HEK293 (cell line): ENCODE data around the gene ART5.

Experiments
- CTCF ChIA-PET: fragments of 350-600 bp; formaldehyde crosslinking; extraction: SDS; loops from one replicate; lab custom pipeline; 2021; ENCODE audit warnings: antibody characterized with exemption; lab: Yijun Ruan, JAX
- POLR2A ChIA-PET: fragments of 300-600 bp; formaldehyde crosslinking; extraction: SDS; loops from one replicate; lab custom pipeline; 2020; ENCODE audit warnings: antibody characterized with exemption, inconsistent platforms; lab: Yijun Ruan, JAX
- H3K27ac ChIP-seq: fragments of 200-500 bp; sonication (Bioruptor generic); 2 replicates; pipeline ENCODE4 v1.5.1; 2014; ENCODE audit warnings: low read depth, low read length, control low read depth, inconsistent platforms; ENCODE audit errors: extremely low read depth
- H3K36me3 ChIP-seq, 2 experiments: fragments of 200-500 bp in 1 of 2; sonication (Bioruptor generic) in 1 of 2; 1 replicate in 1 of 2; 2 replicates in 1 of 2; pipeline ENCODE4 v1.5.1; 2014 to 2017; ENCODE audit warnings: inconsistent platforms in 2 of 2, low read length in 2 of 2; ENCODE audit not compliant: control insufficient read depth in 2 of 2, insufficient read depth in 1 of 2
- H3K4me1 ChIP-seq: fragments of 200-500 bp; sonication (Bioruptor generic); 2 replicates; pipeline ENCODE4 v1.5.1; 2014; ENCODE audit warnings: mild to moderate bottlenecking, low read length, inconsistent platforms; ENCODE audit not compliant: control insufficient read depth, insufficient read depth
- H3K4me3 ChIP-seq: 2 replicates; pipeline ENCODE4 v1.5.1; 2011; ENCODE audit warnings: low read depth, mild to moderate bottlenecking, control low read depth, low read length, moderate library complexity
- H3K9me3 ChIP-seq: fragments of 200-500 bp; sonication (Bioruptor generic); 2 replicates; pipeline ENCODE4 v1.5.1; 2014; ENCODE audit warnings: low read depth, low read length, inconsistent platforms; ENCODE audit not compliant: control insufficient read depth, insufficient read depth
- CTCF ChIP-seq: fragments of 450-650 bp; formaldehyde crosslinking; IDR thresholded peaks from 2 replicates; pipeline ENCODE4 v1.5.1; 2016; ENCODE audit warnings: missing biosample characterization, missing genetic modification characterization
- GLI4 ChIP-seq: fragments of 450-650 bp; formaldehyde crosslinking; IDR thresholded peaks from 2 replicates; pipeline ENCODE4 v1.5.1; 2016; ENCODE audit warnings: missing biosample characterization, missing genetic modification characterization
- HOXD13 ChIP-seq: sonication (generic); formaldehyde crosslinking; IDR thresholded peaks from 2 replicates; pipeline ENCODE4 v1.8.0; 2022; ENCODE audit warnings: missing genetic modification reagents, borderline replicate concordance
- KLF9 ChIP-seq: fragments of 450-650 bp; formaldehyde crosslinking; IDR thresholded peaks from 2 replicates; pipeline ENCODE4 v1.5.1; 2016; ENCODE audit warnings: missing biosample characterization, missing genetic modification characterization, low read depth
- MZF1 ChIP-seq: fragments of 450-650 bp; formaldehyde crosslinking; IDR thresholded peaks from 2 replicates; pipeline ENCODE4 v1.5.1; 2017; ENCODE audit warnings: missing biosample characterization, missing genetic modification characterization, borderline replicate concordance
- OVOL3 ChIP-seq: fragments of 450-650 bp; formaldehyde crosslinking; IDR thresholded peaks from 2 replicates; pipeline ENCODE4 v1.5.1; 2016; ENCODE audit warnings: missing biosample characterization, missing genetic modification characterization
- SCRT2 ChIP-seq: fragments of 450-650 bp; formaldehyde crosslinking; IDR thresholded peaks from 2 replicates; pipeline ENCODE4 v1.5.1; 2016; ENCODE audit warnings: missing biosample characterization, missing genetic modification characterization
- SETDB1 ChIP-seq: IDR thresholded peaks from one replicate; pipeline ENCODE4 v1.6.1; 2017; ENCODE audit warnings: mild to moderate bottlenecking, low read length, moderate library complexity, mixed read lengths; ENCODE audit not compliant: insufficient read length
- SP7 ChIP-seq: fragments of 450-650 bp; formaldehyde crosslinking; IDR thresholded peaks from 2 replicates; pipeline ENCODE4 v1.5.1; 2016; ENCODE audit warnings: missing biosample characterization, missing genetic modification characterization
- ZBTB21 ChIP-seq: fragments of 450-650 bp; formaldehyde crosslinking; IDR thresholded peaks from 2 replicates; pipeline ENCODE4 v1.5.1; 2017; ENCODE audit warnings: missing biosample characterization, missing genetic modification characterization
- ZBTB44 ChIP-seq: fragments of 450-650 bp; IDR thresholded peaks from 2 replicates; pipeline ENCODE4 v1.5.1; 2018; ENCODE audit warnings: missing biosample characterization, mild to moderate bottlenecking, missing genetic modification characterization
- ZNF10 ChIP-seq: fragments of 450-650 bp; formaldehyde crosslinking; IDR thresholded peaks from 2 replicates; pipeline ENCODE4 v1.5.1; 2017; ENCODE audit warnings: missing biosample characterization, missing genetic modification characterization
- ZNF114 ChIP-seq: fragments of 450-650 bp; formaldehyde crosslinking; IDR thresholded peaks from 2 replicates; pipeline ENCODE4 v1.5.0; 2017; ENCODE audit warnings: missing biosample characterization, missing genetic modification characterization
- ZNF223 ChIP-seq: fragments of 450-650 bp; formaldehyde crosslinking; IDR thresholded peaks from 2 replicates; pipeline ENCODE4 v1.5.1; 2016; ENCODE audit warnings: missing biosample characterization, missing genetic modification characterization
- ZNF335 ChIP-seq: fragments of 450-650 bp; formaldehyde crosslinking; conservative IDR thresholded peaks from 2 replicates; pipeline ENCODE4 v1.5.1; 2016; ENCODE audit warnings: missing biosample characterization, missing genetic modification characterization
- ZNF398 ChIP-seq: fragments of 450-650 bp; formaldehyde crosslinking; IDR thresholded peaks from 2 replicates; pipeline ENCODE4 v1.5.1; 2017; ENCODE audit warnings: missing biosample characterization, missing genetic modification characterization
- ZNF426 ChIP-seq: fragments of 450-650 bp; formaldehyde crosslinking; IDR thresholded peaks from 2 replicates; pipeline ENCODE4 v1.5.1; 2017; ENCODE audit warnings: missing biosample characterization, missing genetic modification characterization, mild to moderate bottlenecking, inconsistent platforms, moderate library complexity
- ZNF521 ChIP-seq: fragments of 450-650 bp; formaldehyde crosslinking; IDR thresholded peaks from 2 replicates; pipeline ENCODE4 v1.5.1; 2017; ENCODE audit warnings: missing biosample characterization, mild to moderate bottlenecking, missing genetic modification characterization
- ZNF529 ChIP-seq: fragments of 450-650 bp; formaldehyde crosslinking; IDR thresholded peaks from 2 replicates; pipeline ENCODE4 v1.5.1; 2017; ENCODE audit warnings: missing genetic modification characterization, missing biosample characterization; ENCODE audit not compliant: insufficient replicate concordance
- ZNF658 ChIP-seq: fragments of 450-650 bp; formaldehyde crosslinking; IDR thresholded peaks from 2 replicates; pipeline ENCODE4; 2016; ENCODE audit warnings: missing biosample characterization, missing genetic modification characterization
- ZNF677 ChIP-seq: fragments of 450-650 bp; IDR thresholded peaks from 2 replicates; pipeline ENCODE4 v1.5.0; 2018; ENCODE audit warnings: missing biosample characterization, mild to moderate bottlenecking, missing genetic modification characterization, moderate library complexity
- ZNF701 ChIP-seq: fragments of 450-650 bp; formaldehyde crosslinking; IDR thresholded peaks from 2 replicates; pipeline ENCODE4 v1.5.1; 2016; ENCODE audit warnings: missing biosample characterization, missing genetic modification characterization
- ZNF785 ChIP-seq: fragments of 450-650 bp; formaldehyde crosslinking; IDR thresholded peaks from 2 replicates; pipeline ENCODE4 v1.5.1; 2016; ENCODE audit warnings: missing biosample characterization, missing genetic modification characterization
- ZSCAN16 ChIP-seq: fragments of 450-650 bp; formaldehyde crosslinking; IDR thresholded peaks from 2 replicates; pipeline ENCODE4 v1.5.1; 2016; ENCODE audit warnings: missing biosample characterization, missing genetic modification characterization
- TF ChIP-seq, protein P1 (sequence below): fragments of 450-650 bp; formaldehyde crosslinking; IDR thresholded peaks from 2 replicates; pipeline ENCODE4 v1.5.1; 2016; ENCODE audit warnings: missing biosample characterization, missing genetic modification characterization

ART5 gene

GRCh38 chr11:3642071-3642951 lies 519 bp upstream of the ART5 start (continued):
- peak; percentile 28; the same call in 1 of the 2 replicates for TF ChIP-seq ZNF398 (tag by site-specific recombination)

GRCh38 chr11:3641191-3641590 lies 601 bp downstream of the ART5 start:
- TF ChIP-seq ZBTB21 (tag by site-specific recombination) = no peak
- TF ChIP-seq ZNF223 = no peak
- no peak for TF ChIP-seq ZNF677
- TF ChIP-seq HOXD13 (CRISPR knock-in tag) = no peak
- no peak for TF ChIP-seq ZNF658 (tag by site-specific recombination)
- TF ChIP-seq ZNF529 (tag by site-specific recombination) = no peak
- no peak for TF ChIP-seq ZNF10 (tag by site-specific recombination)
- TF ChIP-seq, protein P1, sequence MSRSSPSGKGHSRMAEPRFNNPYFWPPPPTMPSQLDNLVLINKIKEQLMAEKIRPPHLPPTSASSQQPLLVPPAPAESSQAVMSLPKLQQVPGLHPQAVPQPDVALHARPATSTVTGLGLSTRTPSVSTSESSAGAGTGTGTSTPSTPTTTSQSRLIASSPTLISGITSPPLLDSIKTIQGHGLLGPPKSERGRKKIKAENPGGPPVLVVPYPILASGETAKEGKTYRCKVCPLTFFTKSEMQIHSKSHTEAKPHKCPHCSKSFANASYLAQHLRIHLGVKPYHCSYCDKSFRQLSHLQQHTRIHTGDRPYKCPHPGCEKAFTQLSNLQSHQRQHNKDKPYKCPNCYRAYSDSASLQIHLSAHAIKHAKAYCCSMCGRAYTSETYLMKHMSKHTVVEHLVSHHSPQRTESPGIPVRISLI = no peak
- no peak for TF ChIP-seq MZF1 (tag by site-specific recombination)
- TF ChIP-seq CTCF (tag by site-specific recombination) = no peak
- TF ChIP-seq ZNF521 = no peak
- TF ChIP-seq KLF9 = no peak
- ChIA-PET CTCF (interaction anchor here (1.1 kb wide), 1 partner anchor 31 kb away, joined by 3 read pairs; no protein-coding TSS in a partner anchor), POLR2A (no interaction called here)
- Histone ChIP-seq H3K27ac (no peak overlapping the region), H3K4me3 (no peak overlapping the region), H3K36me3 (no peaks in the 10 kb centered on the region), H3K4me1 (no peaks in the 10 kb centered on the region), H3K9me3 (no peaks in the 10 kb centered on the region)

DNA sequence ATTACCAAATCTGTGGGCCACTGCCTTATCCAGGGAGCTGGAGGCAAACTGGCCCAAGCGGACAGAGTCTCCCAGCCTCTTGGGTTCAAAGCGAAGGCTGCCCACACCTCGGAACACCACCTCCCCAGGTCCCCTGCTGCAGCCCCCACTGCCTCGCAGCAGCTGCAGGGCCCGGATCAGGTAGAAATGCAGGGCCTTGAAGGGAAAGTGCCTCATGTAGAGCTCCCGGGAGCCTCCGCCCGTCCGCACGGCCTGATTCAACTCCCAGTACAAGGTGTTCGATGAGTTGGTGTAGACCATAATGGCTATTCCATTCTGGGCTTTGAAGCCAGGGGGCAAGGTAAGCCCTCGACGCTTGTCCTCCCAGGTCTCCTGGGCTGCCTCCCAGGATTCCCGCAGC lies 2.0 kb downstream of the ART5 start:
- ChIA-PET POLR2A (no interaction called here), CTCF (interaction anchor here (0.6 kb wide), 1 partner anchor 69 kb away, joined by 3 read pairs; no protein-coding TSS in a partner anchor)
- Histone ChIP-seq H3K9me3 (no peaks in the 10 kb centered on the region), H3K4me3 (no peak overlapping the region), H3K36me3 (no peaks in the 10 kb centered on the region), H3K4me1 (no peaks in the 10 kb centered on the region), H3K27ac (no peak overlapping the region)
- TF ChIP-seq ZBTB44 (tag by site-specific recombination) (no peak), ZNF335 (tag by site-specific recombination) (no peak), ZNF223 (no peak), GLI4 (no peak), ZNF114 (no peak), SCRT2 (tag by site-specific recombination) (no peak), SETDB1 (no peak), OVOL3 (tag by site-specific recombination) (no peak), ZNF426 (tag by site-specific recombination) (no peak), ZSCAN16 (tag by site-specific recombination) (no peak), ZNF785 (tag by site-specific recombination) (no peak), ZNF10 (tag by site-specific recombination) (no peak), ZNF701 (tag by site-specific recombination) (no peak), ZNF398 (tag by site-specific recombination) (no peak), SP7 (no peak)
